GM19463 (cell line): Measurements from ENCODE around the gene GAB4.
"Not testable (repeated sequence)": the region's sequence is repeated elsewhere in the genome, so short reads cannot be mapped to it uniquely, and the experiment has no call there.

Source experiments
- ATAC-seq: cut with Tn5 transposase; IDR thresholded peaks from one replicate; pipeline ENCODE4 v1.9.1; 2021; ENCODE audit warnings: mild to moderate bottlenecking, moderate library complexity; ENCODE audit not compliant: unreplicated experiment

GAB4 gene

DNA sequence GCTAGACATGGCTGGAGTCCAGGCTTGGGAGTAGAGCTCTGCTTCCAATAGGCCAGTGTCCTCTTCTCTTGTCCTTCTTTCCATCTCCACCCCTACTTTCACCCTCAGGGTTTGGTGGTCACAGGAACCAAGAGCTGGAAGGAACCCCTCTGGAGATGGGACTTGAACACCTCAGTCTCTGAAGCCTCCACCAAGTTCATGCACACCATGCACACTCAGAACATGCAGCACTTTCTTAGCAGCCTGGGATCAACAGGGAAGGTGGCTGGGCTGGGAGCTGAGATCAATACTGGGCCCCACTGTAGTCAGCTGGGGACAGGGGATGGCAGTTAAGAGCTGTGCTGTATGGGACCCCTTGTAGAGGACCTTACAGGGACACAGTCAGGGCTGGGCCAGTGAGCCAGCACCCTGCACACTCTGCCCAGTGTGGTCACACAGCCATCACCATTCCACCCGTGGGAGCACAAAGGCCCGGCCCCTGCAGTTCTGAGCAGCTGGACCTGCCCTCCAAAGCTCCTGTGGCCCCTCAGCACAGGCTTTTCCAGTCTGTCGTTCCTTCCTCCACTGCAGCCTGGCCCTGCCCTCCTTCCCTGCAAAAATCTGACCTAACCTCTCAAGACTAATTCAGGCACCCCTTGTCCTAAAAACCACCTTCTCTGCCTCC lies 47.7 kb downstream of the GAB4 start:
- ATAC-seq, result no peak

- no peak for ATAC-seq
Observed at GRCh38 chr22:16959345-16959930, 48.6 kb downstream of the GAB4 start.

DNA sequence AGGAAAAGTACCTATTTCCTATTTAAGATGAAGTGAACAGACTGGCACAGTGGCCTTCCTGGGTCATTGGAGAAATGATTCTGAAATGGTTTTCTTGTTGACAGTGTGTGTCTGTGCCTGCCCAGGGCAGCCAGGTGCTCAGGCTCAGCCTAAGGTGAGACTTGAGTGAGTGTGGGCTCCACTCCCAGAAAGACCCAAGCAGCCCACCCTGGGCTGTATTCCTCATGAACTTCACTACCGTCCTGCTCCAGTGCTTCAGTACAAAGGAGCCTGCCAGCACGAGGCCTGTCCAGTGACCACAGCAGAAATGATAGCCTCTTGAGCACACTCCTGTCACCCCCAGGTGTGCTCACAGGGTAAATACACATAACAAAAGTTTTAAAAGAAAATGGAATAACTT lies 49.5 kb downstream of the GAB4 start:
- ATAC-seq, result no peak

- ATAC-seq, result no peak
Observed at GRCh38 chr22:16957781-16958180, 50.2 kb downstream of the GAB4 start.

- ATAC-seq, result no peak
Observed at GRCh38 chr22:16956290-16956689, 51.7 kb downstream of the GAB4 start.

GRCh38 chr22:16955678-16956210 lies 52.3 kb downstream of the GAB4 start:
- ATAC-seq, result no peak

- no peak for ATAC-seq
Observed at GRCh38 chr22:16955081-16955480, 52.9 kb downstream of the GAB4 start.

DNA sequence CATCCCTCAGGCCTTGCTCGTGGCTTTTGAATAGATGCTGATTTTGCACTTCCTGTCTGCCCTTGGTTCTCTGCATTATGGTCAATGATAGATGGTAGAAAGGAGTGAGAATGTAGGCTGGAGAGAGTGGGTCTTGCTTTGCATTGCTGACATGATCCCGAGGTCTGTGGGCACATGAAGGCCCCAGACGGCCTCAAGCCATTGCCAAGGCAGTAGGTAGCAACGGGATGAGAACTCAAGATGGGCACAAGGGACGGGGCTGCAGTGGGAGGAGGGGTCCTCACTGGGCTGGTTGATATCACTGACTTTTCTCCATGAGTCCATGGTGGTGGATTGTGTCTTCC lies 54.0 kb downstream of the GAB4 start:
- no peak for ATAC-seq

DNA sequence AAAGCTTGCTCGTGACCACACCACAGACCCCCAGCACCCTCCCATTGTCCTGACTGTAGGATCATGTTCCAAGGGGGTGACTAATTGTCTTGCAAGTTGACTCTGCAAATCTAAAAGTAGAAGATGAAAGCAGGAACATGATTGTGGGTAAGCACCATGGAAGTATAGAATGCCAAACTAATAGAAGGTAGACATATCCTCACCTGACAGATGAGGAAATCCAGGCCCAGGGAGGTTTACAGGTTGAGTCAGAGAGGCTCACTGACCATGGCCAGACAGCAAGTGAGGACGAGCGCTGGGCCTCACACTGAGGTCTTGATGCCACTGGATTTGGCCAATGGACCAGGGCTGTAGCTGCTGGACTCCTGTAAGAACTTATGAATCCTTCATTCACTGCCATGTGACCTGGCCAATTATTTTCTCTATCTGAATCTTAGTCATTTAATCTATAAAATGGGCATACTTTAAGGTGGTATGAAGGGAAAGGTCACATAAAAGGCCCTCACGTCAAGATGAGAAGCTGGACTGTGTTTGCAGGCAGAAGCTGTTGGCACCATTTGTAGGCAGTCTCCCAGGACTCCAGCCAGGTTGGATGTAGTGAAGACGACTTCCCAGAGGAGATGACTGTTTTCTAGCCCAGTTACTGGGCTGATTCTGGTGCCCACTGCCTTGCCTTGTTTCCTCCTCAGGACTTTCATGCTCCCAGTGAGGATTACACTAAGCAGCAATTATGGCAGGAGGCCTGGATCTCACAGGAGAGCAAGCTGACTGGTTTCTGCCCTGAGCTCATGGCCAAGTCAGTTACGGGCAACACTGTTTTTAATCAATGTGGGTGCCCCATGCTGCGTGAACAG lies 54.6 kb downstream of the GAB4 start:
- ATAC-seq, result no peak

DNA sequence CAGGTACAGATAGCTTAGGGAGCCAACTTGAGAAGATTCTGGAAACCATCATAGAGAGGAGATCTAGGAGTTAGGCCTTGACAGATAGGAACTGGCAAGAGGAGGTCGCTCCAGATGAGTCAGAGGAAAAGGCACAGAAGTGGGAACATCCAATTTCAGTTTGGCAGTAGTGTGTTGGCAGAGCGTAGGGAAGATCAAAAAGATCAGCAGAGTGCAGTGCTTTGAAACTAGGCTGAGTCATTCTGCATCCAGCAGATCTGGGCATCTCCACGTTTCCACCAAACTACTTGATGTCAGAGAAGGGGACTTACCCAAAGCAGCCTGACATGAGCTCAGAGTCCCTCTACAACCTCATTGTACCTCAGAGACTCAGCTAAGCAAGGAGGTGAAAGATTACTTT lies 58.5 kb downstream of the GAB4 start:
- peak; percentile 76 for ATAC-seq

DNA sequence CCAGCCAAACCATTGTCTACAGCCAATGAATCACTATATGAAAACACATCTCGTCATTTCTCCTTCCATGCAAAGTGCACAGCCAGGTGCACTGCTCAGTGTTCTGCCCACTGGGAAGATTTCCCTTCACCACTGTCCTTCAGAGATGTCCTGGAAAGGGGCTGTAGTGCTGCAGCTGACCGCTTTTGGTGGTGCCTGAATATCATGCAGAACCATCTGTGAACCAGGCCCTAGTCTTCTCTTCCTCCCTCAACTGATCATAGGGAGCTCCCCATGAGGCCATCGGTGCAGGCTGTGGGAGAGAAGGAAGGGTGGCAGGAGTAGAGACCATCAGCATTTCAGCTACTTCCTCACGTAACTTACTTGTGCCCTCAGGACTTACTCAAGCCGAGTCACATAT lies 70.2 kb downstream of the GAB4 start:
- ATAC-seq, result no peak

GRCh38 chr22:16937209-16937608 lies 70.8 kb downstream of the GAB4 start:
- not testable (repeated sequence) for ATAC-seq

GRCh38 chr22:16936625-16937024 lies 71.4 kb downstream of the GAB4 start:
- no peak for ATAC-seq

DNA sequence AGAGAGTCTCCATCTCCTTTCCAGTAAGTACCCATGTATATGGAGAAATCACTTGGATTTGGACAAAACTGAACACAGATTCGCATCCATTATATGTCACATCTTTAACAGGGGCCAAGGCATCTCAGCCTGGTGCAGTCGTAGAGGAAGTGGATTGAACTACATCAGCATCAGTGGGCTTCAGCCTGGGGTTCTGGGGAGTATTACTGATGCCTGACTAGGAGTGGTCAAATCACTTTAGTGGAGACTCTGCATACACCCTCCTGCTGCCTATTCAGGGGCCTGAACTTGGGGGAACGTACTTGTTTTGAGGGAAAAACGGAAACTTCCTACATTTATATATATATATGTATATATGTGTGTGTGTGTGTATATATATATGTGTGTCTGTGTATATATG lies 72.8 kb downstream of the GAB4 start:
- ATAC-seq, result no peak

DNA sequence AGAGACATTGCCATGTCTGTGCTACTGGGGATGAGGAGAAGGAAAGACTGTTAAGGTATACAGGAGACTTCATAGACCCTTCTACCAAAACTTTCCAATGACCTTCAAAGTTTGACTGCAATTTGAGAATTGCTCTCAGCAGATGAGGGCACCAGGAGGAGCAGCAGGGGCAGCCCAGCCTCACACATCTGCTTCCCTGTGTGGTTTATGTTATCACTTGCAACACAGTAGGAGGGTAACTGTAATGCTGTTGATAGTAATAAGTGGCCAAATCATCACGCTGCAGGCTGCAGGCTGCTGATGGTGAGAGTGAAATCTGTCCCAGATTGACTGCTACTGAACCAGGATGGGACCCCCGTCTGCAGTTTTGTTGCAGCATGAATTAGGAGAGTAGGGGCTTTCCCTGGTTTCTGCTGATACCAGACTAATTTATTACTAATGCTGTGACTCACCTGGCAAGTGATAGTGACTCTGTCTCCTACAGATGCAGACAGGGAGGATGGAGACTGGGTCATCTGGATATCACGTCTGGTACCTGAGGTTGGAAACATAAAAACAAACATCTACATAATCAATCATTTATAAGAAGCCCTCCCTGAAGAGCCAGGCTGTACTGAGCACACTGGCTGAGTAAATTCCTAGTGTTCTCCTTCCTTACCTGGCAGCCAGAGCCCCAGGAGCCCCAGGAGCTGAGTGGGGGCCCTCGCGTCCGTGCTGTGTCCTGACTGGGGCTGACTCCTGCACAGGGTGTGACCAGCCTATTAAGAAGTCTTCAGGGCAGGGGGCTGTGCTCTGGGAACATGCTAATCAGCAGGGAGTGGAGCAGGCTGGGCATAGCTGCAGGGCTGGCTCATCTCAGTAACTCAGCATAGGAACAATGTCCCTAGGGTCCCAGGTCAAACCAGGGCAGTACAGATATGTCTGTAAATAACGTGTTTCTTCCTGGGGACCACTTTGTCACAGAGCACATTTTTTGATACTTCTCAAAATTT lies 74.4 kb downstream of the GAB4 start:
- no peak for ATAC-seq

DNA sequence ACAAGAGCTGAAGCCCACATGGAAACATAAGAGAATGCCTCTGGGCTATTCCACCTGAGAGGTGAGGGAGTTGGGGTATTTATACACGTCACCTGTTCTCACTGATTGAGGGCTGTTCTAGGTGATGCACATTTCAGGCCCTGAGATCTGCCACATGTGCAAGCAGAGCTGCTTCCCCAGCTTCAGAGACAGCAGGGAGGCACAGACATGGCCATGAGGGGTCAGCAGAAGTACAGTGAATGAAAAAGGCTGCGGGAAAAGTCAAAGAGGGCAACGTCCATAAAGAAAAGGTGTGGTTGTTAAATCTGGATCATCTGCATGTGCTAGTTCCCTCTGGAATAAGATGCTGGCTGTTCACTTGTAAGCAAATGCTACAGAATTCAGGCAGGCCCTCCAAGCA lies 75.4 kb downstream of the GAB4 start:
- ATAC-seq, result no peak

DNA sequence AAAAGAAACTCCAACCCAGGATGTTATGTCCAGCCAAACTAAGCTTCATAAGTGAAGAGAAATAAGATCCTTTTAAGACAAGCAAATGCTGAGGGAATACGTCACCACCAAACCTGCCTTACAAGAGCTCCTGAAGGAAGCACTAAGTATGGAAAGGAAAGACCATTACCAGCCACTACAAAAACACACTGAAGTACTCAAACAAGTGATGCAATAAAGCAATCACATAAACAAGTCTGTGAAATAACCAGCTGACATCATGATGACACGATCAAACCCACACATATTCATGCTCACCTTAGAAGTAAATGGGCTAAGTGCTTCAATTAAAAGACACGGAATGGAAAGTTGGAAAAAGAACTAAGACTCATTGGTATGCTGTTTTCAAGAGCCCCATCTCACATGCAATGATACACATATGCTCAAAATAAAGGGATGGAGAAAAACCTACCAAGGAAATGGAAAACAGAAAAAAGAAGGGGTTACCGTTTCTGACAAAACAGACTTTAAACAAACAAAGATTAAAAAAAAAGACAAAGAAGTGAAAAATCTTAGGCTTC lies 82.5 kb downstream of the GAB4 start:
- ATAC-seq, result no peak

GRCh38 chr22:16922706-16923105 lies 85.3 kb downstream of the GAB4 start:
- no peak for ATAC-seq

DNA sequence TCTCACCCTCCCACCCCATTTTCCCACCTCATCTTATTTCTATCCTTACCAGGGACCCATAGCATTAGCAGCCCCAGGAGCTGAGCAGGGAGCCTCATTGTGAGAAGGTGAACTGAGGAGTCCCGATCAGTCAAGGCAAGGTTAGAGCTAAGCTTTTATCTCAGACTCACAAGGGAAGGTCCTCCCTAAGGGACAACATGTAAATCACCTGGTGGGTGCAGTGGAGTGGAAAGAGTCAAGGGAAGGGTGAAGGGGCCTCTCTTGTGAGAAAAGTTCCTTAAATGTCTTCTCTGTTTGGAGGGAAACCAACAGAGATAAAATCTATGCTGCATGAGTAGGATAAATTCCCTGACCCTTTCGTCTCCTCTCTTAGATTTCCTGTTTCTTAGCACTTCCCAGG lies 85.9 kb downstream of the GAB4 start:
- ATAC-seq, result no peak
